GM19239 (cell line): ENCODE data around the gene ABCA3.

ENCODE experiments used
- DNase-seq: peaks from one replicate; pipeline ENCODE4 v3.0.0; 2011; ENCODE audit warnings: low spot score; ENCODE audit not compliant: insufficient read length
- FAIRE-seq: peaks from 2 replicates; lab custom pipeline; 2011; peaks lifted over from hg19 to GRCh38; lab: Jason Lieb, UNC

Gene ABCA3

DNA sequence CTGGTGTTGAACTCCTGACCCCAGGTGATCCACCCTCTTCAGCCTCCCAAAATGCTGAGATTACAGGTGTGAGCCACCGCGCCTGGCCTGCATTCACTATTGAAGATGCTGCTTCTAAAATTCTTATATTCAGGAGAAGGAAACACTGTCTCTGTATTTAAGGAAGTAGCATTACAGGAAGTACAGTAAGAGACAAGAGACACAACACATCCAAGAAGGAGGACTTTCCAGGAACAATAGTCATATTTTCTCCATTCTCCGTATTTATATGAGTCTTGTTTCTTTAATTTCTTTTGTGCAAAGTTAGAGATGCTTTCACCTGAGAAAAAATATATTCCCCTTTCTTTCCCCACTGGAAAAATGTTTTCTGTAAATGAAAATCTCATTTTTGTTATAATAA, 18.3 kb upstream of the ABCA3 start:
- DNase-seq (no peak), FAIRE-seq (no peak)

GRCh38 chr16:2357331-2357730, 16.8 kb upstream of the ABCA3 start:
- FAIRE-seq, result no peak
- DNase-seq, result no peak

DNA sequence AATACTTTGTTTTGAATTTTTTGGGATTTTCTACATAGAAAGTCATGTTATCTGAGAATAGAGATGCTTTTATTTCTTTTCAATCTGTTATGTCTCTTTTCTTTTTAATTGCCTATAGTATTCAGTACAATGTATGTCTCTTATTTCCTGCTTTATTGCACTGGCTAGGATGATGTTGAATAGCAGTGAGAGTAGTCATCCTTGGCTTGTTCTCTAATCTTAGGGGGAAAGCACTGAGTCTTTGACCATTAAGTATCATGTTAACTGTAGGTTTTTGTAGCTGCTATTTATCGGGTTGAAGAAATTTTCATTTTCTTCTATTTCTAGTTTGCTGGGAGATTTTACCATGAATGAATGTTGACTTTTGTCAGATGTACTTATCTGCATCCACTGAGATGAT, 10.0 kb upstream of the ABCA3 start:
- no peak for FAIRE-seq
- no peak for DNase-seq

- DNase-seq (no peak), FAIRE-seq (no peak)
Measured at GRCh38 chr16:2343211-2343610, 2.7 kb upstream of the ABCA3 start.

DNA sequence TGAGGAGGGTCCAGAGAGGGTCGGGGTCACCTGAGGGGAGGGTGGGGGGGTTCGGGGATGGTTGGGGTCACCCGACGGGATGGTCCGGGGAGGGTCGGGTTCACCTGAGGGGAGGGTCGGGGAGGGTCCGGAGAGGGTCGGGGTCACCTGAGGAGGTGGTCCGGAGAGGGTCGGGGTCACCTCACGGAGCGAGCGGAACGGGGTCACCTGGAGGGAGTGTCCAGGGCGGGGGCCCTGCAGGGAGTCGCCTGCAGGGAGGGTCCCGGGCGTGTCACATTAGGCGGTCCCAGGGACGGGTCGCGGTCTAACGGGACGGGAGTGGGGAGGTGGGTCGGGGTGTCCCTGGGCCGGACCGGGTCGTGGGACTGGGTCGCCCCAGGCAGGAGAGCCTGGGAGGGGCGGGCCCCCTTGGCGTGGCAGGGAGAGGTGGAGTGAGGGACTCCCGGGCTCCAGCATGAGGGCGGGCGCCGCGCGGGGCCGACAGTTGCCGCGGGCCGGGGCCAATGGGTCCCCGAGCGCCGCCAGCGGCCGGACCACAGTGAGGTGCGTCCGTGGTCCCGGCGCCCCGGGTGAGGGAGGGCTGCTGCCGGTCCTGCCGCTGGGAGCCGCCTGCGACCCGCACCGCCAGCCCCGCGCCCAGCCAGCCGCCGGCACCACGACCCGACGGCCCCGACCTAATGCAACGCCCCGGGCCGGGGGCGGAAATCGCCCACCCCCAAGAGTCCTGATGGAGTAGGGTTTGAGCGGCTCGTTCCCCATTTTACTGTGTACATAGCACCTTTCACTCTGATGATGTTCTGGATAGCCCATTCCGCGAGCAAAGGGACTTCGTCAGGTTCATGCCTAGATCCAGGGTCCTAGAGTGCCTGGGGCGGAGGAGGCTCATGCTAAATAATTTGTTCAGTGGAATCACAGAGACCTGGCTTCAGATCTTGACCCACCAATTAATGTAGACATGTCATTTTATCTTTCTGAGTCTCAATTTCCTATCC, 1.2 kb upstream of the ABCA3 start:
- DNase-seq (no peak), FAIRE-seq (no peak)

- peak; percentile 43 for DNase-seq
- no peak for FAIRE-seq
Measured at GRCh38 chr16:2339521-2340484, 725 bp downstream of the ABCA3 start.

DNA sequence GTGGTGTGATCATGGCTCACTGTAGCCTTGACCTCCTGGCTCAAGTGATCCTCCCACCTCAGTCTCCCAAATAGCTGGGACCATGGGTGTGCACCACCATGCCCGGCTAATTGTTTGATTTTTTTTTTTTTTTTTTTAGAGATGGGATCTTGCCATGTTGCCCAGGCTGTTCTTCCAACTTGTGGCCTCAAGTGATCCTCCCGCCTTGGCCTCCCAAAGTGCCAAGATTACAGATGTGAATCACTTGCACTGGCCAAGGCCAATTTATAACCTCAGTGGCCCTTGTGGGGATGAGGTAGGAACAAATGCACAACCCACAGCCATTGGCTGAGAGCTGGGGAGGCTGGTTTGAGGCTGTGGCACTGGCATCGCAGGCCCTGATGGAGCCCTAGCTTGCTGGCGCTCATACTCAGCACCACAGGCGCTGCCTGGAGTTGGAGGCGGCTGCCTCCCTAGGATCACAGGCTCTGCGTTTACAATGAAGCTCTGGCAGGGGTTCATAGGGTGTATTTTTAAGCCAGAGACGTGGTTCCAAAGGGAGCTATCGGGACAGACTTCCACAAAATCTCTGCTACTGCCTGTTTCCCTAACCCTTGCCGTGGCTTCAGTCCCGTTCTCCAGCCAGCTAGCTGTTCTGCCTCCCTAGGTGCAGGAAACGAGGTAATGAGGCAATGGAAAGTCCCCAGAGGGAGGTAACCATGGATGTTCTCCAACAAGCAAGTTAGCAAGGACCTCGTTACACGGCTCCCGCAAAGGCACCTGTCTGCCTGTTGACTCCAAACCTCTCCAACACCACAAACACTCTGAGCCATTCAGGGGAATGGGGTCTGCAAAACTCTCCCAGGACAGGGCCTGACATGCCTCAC, 2.9 kb downstream of the ABCA3 start:
- DNase-seq, result no peak

DNA sequence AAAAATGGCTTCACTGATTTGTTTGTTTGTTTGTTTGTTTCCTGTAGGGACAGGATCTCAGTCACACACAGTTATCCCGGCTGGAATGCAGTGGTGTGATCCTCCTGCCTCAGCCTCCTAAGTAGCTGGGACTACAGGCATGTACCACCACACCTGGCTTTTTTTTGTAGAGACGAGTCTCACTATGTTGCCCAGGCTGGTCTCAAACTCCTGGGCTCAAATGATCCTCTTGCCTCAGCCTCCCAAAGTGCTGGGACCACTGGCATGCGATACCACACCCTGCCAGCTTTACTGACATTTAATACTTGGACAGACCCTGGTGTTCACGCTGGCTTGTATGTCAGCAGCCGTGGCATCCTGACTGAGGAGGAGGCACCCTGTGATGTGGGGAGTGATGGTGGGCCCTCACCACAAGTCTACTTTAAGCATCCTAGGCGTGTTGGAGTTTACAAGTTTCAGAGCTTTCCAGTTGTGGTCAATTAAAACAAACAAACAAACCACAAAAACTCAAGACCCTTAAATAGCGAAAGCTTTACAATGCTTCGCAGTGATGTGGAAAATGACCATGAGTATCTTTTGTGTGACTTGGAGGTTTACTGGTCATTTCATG, 5.1 kb downstream of the ABCA3 start:
- DNase-seq (no peak), FAIRE-seq (no peak)

More for the DNA sequence above, 2.9 kb downstream of the ABCA3 start:
- no peak for FAIRE-seq

GRCh38 chr16:2333772-2334379, 6.7 kb downstream of the ABCA3 start:
- no peak for FAIRE-seq
- DNase-seq, result no peak

DNA sequence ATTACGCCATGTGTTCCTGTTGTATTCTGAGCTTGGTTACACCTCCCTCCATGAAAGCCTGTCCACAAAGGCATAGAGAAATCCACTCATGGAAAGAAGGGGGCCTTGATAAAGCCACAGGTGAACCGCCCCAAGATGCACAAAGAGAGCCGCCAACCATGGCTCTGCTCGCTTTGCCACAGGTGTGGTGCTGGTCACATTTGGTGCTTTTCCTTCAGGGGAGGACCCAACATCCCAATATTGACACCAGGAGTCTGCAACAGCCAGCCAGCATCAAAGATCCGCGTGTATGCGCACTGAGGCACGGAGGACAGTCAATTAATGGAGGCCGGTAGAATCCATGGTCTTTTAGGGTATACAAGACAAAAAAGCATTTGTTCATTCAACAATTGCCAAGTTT, 7.3 kb downstream of the ABCA3 start:
- DNase-seq (no peak), FAIRE-seq (no peak)

DNA sequence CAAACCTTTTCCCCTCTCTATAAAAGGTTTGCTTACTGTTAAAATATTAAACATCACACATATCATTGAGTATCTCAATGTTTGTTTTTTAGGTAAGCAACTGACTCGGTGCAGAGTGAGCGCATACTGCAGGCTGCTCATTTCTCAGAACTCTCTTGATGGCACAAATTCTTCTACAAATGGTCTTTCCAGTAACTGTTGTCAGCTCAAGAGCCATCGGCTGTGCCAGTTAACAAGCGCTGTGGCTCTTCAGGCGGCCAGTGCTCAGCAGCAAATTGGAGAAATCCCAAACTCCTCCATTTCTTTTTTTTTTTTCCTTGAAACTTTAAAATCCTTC, 8.6 kb downstream of the ABCA3 start:
- FAIRE-seq (no peak), DNase-seq (no peak)

DNA sequence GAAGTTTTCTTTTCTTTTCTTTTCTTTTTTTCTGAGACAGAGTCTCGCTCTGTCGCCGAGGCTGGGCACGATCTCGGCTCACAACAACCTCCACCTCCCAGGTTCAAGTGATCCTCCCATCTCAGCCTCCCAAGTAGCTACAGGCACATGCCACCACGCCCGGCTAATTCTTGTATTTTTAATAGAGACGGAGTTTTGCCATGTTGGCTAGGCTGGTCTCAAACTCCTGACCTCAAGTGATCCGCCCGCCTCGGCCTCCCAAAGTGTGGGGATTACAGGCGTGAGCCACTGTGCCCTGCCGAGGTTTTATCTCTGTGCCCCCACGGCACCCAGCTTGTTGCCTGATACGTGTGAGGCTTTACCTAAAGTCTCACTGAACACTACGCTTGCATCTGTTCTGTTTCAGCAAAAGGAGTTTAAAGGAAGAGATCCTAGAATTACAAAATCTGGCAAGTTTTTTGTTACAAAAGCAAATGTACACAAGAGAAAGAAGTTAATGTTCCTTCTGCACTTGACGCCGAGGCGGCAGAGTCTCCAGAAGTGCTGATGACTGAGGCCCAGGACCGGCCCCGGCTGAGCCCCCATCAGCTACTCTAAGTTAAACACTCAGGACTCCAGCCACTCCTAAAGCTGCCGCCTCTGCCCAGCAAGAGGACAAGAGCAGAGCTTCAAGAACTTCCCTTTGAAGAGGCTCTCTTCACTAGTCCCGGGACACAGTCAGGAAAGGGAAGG, 9.2 kb downstream of the ABCA3 start:
- FAIRE-seq, result no peak
- DNase-seq, result no peak

DNA sequence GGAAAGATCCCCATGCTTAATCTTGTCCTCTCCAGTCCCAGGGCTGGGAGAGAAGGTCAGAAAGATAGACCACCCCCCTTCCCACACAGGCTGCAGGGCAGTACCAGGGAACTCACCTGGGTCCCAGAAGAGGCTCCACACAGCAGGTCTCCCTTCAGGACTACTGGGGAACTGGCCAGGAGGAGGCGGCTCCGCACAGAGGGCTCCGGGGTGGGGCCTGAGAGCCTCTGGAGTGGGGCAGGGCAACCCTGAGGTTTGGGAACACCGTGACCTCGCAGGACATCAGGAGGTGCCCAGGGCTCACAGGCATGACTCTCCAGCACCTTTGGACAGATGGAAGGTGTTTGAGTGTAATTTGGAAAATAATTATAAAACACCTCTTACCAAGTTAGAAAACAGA, 11.0 kb downstream of the ABCA3 start:
- DNase-seq (no peak), FAIRE-seq (no peak)

DNA sequence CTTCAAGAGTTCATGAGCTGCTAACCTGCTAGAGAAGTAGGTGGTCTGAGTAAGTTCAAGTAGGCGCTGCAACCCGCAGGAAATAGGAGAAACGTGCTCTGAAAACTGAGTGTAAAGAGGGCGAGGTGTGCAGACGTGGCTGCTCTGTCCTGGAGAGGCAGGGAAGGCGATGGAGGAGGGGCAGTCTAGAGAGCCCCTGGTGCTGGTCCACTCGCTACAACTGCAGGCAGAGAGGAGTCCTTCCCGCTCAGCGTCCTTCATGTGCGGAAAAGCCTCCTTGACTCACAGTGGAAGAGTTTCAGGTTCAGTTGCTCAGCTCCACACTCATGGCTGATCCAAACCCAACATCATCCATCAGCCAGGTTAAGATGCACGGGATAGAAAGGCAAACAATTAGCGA, 12.1 kb downstream of the ABCA3 start:
- FAIRE-seq, result no peak

DNA sequence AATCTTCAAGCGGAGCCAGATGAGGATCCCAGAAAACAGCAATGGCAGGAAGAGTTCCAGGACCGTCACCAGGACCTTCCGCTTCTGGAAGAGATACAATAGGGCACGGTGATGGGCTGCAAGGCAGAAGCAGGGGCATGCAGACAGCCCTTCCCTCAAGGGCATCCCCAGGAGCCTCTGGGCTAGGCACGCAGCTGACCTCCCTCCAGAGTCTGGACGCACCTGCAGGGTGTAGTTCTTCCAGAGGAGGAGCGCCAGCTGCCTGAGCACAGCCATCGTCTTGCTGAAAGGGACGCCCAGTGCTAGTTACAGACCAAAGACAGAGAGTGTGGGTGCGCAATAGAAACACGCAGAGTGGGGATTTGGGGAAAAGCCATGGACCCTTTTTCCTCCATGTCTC, 14.3 kb downstream of the ABCA3 start:
- FAIRE-seq (no peak), DNase-seq (no peak)

More for the DNA sequence above, 12.1 kb downstream of the ABCA3 start:
- no peak for DNase-seq

- DNase-seq (no peak), FAIRE-seq (no peak)
Measured at GRCh38 chr16:2325791-2326190, 14.7 kb downstream of the ABCA3 start.

DNA sequence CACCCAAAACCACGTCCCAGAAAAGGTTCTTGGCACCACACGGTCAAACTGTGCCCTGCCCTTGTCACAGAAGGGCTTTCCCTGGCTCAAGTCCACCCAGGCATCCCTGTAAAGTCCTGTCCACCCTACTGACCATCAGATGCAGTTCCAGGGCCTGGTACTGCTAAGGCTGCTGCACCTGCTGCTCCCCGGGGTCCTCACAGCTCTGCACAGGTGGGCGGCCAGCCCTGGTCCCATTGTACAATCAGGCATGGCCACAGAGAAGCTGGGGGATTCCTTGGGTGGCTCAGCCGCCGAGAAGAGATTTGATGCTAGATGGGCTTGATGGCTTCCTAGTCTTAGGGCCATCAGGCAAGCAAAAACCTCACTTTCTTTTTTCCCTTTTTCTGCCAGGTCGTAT, 15.3 kb downstream of the ABCA3 start:
- DNase-seq (no peak), FAIRE-seq (no peak)

GRCh38 chr16:2324296-2324859, 16.1 kb downstream of the ABCA3 start:
- no peak for DNase-seq
- FAIRE-seq, result no peak
